GM12801 (cell line): Measurements from ENCODE around the gene TLCD1.

Experiments used
- CTCF ChIP-seq: IDR thresholded peaks from one replicate; pipeline ENCODE4 v1.5.1; 2011; ENCODE audit warnings: control low read depth; ENCODE audit not compliant: insufficient read length; ENCODE audit errors: extremely low read depth

TLCD1 gene

GRCh38 chr17:28744972-28745785 lies 19.1 kb upstream of the TLCD1 start:
- no peak for TF ChIP-seq CTCF

- TF ChIP-seq CTCF: no peak
These were observed 18.3 kb upstream of the TLCD1 start for GRCh38 chr17:28744104-28744971.

GRCh38 chr17:28743243-28744103 lies 17.4 kb upstream of the TLCD1 start, which contains the start of gene TRAF4:
Gene TRAF4, plus strand, starts transcription at chr17:28744011. Its CDS starts 102 bp downstream, at chr17:28744113.
- no peak for TF ChIP-seq CTCF

GRCh38 chr17:28741358-28742349 lies 15.6 kb upstream of the TLCD1 start:
- no peak for TF ChIP-seq CTCF

GRCh38 chr17:28740406-28741357 lies 14.6 kb upstream of the TLCD1 start:
- TF ChIP-seq CTCF: no peak
